Ovary (tissue), 3 donors: ENCODE data around the gene MSX2.

Source experiments
- CTCF ChIP-seq, 3 donors: fragments of 450-650 bp in 2 of 3; fragments of 200-600 bp in 1 of 3; IDR thresholded peaks; one replicate each; pipeline versions ENCODE4 v1.5.1 to v1.8.0; 2016 to 2022; ENCODE audit warnings: antibody characterized with exemption in 3 of 3, mild to moderate bottlenecking in 1 of 3
- POLR2A ChIP-seq: fragments of 450-650 bp; IDR thresholded peaks from one replicate; pipeline ENCODE4 v1.6.1; 2017; ENCODE audit warnings: antibody characterized with exemption, mild to moderate bottlenecking, moderate library complexity
- donor health status: DM: no; HTN: no; CAD: no.

- TF ChIP-seq CTCF (IDR thresholded peaks at IDR 0.05) (no peak), POLR2A (no peak)
These were observed 25.3 kb upstream of the MSX2 start for GRCh38 chr5:174699131-174699530.
